Measurements from ENCODE around the gene APMAP. TPM values are rescaled to one million over a fixed set of nuclear protein-coding genes. Genes with fewer than 3 reads are reported as not detected.
A peak's percentile ranks its signal among the peaks of the same experiment; 100 is the strongest.

Gene APMAP
- total and polyA plus RNA-seq, 4 donors: 132 to 378 (median 234) TPM

DNA sequence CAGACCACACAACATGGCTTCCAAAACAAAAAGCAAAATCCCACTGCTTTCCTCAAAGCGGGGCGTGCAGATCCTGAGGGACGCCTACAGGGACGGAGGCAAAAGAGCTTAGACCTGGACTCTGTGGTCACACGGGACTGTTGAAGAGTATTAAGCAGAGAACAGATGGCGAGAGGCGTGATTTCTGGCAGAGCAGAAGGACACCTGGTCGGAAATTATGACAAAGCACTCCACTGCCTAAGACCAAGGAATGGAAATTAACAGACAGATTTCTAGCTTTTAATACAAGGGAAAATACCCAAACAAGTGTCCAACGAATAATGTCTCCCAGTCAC is 28.1 kb downstream of the APMAP start (continued):
- TF ChIP-seq, protein P1, sequence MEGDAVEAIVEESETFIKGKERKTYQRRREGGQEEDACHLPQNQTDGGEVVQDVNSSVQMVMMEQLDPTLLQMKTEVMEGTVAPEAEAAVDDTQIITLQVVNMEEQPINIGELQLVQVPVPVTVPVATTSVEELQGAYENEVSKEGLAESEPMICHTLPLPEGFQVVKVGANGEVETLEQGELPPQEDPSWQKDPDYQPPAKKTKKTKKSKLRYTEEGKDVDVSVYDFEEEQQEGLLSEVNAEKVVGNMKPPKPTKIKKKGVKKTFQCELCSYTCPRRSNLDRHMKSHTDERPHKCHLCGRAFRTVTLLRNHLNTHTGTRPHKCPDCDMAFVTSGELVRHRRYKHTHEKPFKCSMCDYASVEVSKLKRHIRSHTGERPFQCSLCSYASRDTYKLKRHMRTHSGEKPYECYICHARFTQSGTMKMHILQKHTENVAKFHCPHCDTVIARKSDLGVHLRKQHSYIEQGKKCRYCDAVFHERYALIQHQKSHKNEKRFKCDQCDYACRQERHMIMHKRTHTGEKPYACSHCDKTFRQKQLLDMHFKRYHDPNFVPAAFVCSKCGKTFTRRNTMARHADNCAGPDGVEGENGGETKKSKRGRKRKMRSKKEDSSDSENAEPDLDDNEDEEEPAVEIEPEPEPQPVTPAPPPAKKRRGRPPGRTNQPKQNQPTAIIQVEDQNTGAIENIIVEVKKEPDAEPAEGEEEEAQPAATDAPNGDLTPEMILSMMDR (IDR thresholded peaks at IDR 0.05; ENCODE audit: low read depth, low read length, missing input control): no peak
- TF ChIP-seq GABPA (IDR thresholded peaks at IDR 0.05 in 1 of 2, conservative IDR thresholded peaks at IDR 0.05 in 1 of 2) (no peak), EGR1 (IDR thresholded peaks at IDR 0.05; ENCODE audit: low read depth in 2 of 2) (no peak), HNF4A (conservative IDR thresholded peaks at IDR 0.05) (no peak), HNF4G (IDR thresholded peaks at IDR 0.05) (no peak)

DNA sequence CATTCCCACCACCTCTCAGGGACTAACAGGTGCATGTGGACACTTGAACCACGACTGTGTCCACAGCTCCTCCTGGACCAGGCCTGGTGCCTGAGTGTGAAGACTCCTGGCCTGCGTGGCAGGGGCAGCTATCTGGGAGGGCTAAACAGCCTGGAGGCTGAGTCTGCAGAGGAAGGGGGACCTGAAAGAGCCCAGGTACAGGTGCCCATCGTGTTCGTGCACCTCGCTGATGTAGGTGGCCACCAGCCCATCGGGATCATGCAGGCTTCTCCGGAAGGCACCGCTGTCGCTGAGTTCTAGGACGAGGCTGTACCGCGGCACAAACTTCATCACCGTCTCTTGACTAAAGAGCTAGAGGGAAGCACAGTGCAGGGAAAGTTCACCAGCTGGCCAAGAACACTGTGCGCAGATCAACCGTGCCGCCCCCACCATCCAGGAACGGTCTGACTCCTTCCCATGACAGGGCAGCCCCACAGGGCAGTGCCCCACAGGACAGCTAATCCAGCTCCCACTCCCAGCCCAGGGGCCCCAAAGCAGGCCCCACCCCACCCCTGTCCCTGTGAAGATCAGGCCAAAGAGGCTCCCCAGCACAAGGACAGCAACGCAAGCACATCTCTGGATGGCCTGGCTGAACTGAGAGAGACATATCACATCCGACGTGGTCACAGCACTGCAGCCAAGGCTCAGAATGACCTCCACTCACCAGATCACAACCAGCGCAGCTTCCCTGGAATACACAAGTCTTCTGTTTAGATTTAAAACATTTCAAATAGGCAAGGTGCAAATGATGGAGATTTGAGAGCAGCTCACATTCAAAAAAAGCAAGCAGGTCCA is 28.7 kb downstream of the APMAP start:
- H3K27ac ChIP-seq (ENCODE audit: low read depth in 1 of 2, low read length in 2 of 2): no peak overlapping the region

More for the DNA sequence above, 28.7 kb downstream of the APMAP start:
- WGBS: 96% methylated on average over 21 of the region's 21 CpGs
- Histone ChIP-seq H3K9ac (ENCODE audit: low read depth in 1 of 2, low read length in 2 of 2) (no peak overlapping the region), H3K4me3 (ENCODE audit: low read depth in 1 of 3, low read length in 3 of 3) (no peak overlapping the region), H3K27me3 (ENCODE audit: control insufficient read depth in 4 of 4, insufficient read depth in 4 of 4, low read length in 3 of 4) (no peaks in the 10 kb centered on the region), H3K36me3 (ENCODE audit: control insufficient read depth in 4 of 4, insufficient read depth in 3 of 4, low read depth in 1 of 4, low read length in 3 of 4) (peaks cover 33 to 95% (median 83%) of the 10 kb centered on the region in 4 donors), H3K4me1 (ENCODE audit: control insufficient read depth in 4 of 4, insufficient read depth in 4 of 4, low read length in 3 of 4) (peaks cover 0 to 3% (median 0%) of the 10 kb centered on the region in 4 donors), H3K9me3 (ENCODE audit: control insufficient read depth in 4 of 4, low read length in 3 of 4) (no peaks in the 10 kb centered on the region)
- peak; percentile 23 for DNase-seq (ENCODE audit: low spot score)
- TF ChIP-seq, protein P2, sequence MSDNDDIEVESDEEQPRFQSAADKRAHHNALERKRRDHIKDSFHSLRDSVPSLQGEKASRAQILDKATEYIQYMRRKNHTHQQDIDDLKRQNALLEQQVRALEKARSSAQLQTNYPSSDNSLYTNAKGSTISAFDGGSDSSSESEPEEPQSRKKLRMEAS (IDR thresholded peaks at IDR 0.05): no peak
- TF ChIP-seq YY1 (IDR thresholded peaks at IDR 0.05): no peak
- no peak for TF ChIP-seq FOXA1 (IDR thresholded peaks at IDR 0.05)
- TF ChIP-seq, protein P3, sequence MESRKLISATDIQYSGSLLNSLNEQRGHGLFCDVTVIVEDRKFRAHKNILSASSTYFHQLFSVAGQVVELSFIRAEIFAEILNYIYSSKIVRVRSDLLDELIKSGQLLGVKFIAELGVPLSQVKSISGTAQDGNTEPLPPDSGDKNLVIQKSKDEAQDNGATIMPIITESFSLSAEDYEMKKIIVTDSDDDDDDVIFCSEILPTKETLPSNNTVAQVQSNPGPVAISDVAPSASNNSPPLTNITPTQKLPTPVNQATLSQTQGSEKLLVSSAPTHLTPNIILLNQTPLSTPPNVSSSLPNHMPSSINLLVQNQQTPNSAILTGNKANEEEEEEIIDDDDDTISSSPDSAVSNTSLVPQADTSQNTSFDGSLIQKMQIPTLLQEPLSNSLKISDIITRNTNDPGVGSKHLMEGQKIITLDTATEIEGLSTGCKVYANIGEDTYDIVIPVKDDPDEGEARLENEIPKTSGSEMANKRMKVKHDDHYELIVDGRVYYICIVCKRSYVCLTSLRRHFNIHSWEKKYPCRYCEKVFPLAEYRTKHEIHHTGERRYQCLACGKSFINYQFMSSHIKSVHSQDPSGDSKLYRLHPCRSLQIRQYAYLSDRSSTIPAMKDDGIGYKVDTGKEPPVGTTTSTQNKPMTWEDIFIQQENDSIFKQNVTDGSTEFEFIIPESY (IDR thresholded peaks at IDR 0.05): no peak
- no peak for TF ChIP-seq JUND (IDR thresholded peaks at IDR 0.05)
- TF ChIP-seq RXRA (IDR thresholded peaks at IDR 0.05): no peak
- TF ChIP-seq EGR1 (IDR thresholded peaks at IDR 0.05; ENCODE audit: low read depth in 2 of 2): no peak
- TF ChIP-seq, protein P4, sequence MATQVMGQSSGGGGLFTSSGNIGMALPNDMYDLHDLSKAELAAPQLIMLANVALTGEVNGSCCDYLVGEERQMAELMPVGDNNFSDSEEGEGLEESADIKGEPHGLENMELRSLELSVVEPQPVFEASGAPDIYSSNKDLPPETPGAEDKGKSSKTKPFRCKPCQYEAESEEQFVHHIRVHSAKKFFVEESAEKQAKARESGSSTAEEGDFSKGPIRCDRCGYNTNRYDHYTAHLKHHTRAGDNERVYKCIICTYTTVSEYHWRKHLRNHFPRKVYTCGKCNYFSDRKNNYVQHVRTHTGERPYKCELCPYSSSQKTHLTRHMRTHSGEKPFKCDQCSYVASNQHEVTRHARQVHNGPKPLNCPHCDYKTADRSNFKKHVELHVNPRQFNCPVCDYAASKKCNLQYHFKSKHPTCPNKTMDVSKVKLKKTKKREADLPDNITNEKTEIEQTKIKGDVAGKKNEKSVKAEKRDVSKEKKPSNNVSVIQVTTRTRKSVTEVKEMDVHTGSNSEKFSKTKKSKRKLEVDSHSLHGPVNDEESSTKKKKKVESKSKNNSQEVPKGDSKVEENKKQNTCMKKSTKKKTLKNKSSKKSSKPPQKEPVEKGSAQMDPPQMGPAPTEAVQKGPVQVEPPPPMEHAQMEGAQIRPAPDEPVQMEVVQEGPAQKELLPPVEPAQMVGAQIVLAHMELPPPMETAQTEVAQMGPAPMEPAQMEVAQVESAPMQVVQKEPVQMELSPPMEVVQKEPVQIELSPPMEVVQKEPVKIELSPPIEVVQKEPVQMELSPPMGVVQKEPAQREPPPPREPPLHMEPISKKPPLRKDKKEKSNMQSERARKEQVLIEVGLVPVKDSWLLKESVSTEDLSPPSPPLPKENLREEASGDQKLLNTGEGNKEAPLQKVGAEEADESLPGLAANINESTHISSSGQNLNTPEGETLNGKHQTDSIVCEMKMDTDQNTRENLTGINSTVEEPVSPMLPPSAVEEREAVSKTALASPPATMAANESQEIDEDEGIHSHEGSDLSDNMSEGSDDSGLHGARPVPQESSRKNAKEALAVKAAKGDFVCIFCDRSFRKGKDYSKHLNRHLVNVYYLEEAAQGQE (IDR thresholded peaks at IDR 0.05): no peak
- TF ChIP-seq, protein P1 (IDR thresholded peaks at IDR 0.05; ENCODE audit: low read depth, low read length, missing input control): no peak
- TF ChIP-seq TAF1 (conservative IDR thresholded peaks at IDR 0.05): no peak
- TF ChIP-seq NR2F2 (IDR thresholded peaks at IDR 0.05): no peak
- no peak for TF ChIP-seq SP1 (IDR thresholded peaks at IDR 0.05)
- TF ChIP-seq FOXA2 (IDR thresholded peaks at IDR 0.05): no peak
- no peak for TF ChIP-seq HNF4G (IDR thresholded peaks at IDR 0.05)
- TF ChIP-seq, protein P5, sequence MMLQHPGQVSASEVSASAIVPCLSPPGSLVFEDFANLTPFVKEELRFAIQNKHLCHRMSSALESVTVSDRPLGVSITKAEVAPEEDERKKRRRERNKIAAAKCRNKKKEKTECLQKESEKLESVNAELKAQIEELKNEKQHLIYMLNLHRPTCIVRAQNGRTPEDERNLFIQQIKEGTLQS (IDR thresholded peaks at IDR 0.05): no peak
- no peak for TF ChIP-seq GABPA (IDR thresholded peaks at IDR 0.05 in 1 of 2, conservative IDR thresholded peaks at IDR 0.05 in 1 of 2)
- no peak for TF ChIP-seq HNF4A (conservative IDR thresholded peaks at IDR 0.05)
- no peak for TF ChIP-seq RAD21 (IDR thresholded peaks at IDR 0.05)

Measured in liver (tissue), 9 donors.